ENCODE measurements around the gene EFR3B.

DNA sequence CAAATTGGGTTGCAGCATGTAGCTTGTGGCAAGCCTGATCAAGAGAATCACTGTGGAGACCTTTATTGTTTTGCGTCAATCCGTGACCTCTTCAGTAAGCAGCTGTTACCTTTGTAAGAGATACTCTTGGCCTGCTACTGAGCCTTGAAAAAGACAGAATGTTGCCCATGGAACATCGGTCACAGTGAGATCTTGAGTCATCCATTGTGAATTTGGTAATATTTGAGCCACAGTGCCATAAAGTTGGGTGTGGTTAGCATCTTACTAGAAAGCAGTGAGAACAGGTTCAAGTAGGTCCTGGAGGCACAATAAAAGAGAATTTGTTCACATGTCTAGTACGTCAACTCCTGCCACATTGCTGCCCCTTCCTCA is 12.7 kb upstream of the EFR3B start:
- TF ChIP-seq, protein P1, sequence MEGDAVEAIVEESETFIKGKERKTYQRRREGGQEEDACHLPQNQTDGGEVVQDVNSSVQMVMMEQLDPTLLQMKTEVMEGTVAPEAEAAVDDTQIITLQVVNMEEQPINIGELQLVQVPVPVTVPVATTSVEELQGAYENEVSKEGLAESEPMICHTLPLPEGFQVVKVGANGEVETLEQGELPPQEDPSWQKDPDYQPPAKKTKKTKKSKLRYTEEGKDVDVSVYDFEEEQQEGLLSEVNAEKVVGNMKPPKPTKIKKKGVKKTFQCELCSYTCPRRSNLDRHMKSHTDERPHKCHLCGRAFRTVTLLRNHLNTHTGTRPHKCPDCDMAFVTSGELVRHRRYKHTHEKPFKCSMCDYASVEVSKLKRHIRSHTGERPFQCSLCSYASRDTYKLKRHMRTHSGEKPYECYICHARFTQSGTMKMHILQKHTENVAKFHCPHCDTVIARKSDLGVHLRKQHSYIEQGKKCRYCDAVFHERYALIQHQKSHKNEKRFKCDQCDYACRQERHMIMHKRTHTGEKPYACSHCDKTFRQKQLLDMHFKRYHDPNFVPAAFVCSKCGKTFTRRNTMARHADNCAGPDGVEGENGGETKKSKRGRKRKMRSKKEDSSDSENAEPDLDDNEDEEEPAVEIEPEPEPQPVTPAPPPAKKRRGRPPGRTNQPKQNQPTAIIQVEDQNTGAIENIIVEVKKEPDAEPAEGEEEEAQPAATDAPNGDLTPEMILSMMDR (IDR thresholded peaks at IDR 0.05), result no peak
- no peak for TF ChIP-seq POLR2A (IDR thresholded peaks at IDR 0.05)

Measured in ovary (tissue), 3 donors.